Osteoblast (primary cell): ENCODE data around the gene DDX46. TPM values are rescaled to one million over a fixed set of nuclear protein-coding genes. Genes with fewer than 3 reads are reported as not detected.
A peak's percentile ranks its signal among the peaks of the same experiment; 100 is the strongest.
"Not testable (repeated sequence)": the region's sequence is repeated elsewhere in the genome, so short reads cannot be mapped to it uniquely, and the experiment has no call there.

Source experiments
- DNase-seq: peaks from one replicate; pipeline ENCODE4 v3.0.0; 2011; ENCODE audit warnings: low spot score, mixed read lengths; ENCODE audit not compliant: insufficient read length; ENCODE audit errors: missing footprints
- H2AFZ ChIP-seq: 2 replicates; pipeline ENCODE4 v1.6.0; 2011; ENCODE audit warnings: mild to moderate bottlenecking, low read length
- H3K27ac ChIP-seq: 2 replicates; pipeline ENCODE4 v1.5.1; 2011; ENCODE audit warnings: mild to moderate bottlenecking, low read depth, low read length, moderate library complexity
- H3K27me3 ChIP-seq: 2 replicates; pipeline ENCODE4 v1.6.0; 2012; ENCODE audit warnings: mild to moderate bottlenecking, control low read depth, inconsistent platforms, low read length, moderate library complexity; ENCODE audit not compliant: insufficient read depth
- H3K36me3 ChIP-seq: 2 replicates; pipeline ENCODE4 v1.5.1; 2011; ENCODE audit warnings: mild to moderate bottlenecking, low read length, control low read depth, moderate library complexity; ENCODE audit not compliant: insufficient read depth
- H3K4me1 ChIP-seq: 2 replicates; pipeline ENCODE4 v1.5.1; 2011; ENCODE audit warnings: mild to moderate bottlenecking, low read length, control low read depth, moderate library complexity; ENCODE audit not compliant: insufficient read depth
- H3K4me2 ChIP-seq: 2 replicates; pipeline ENCODE4 v1.6.0; 2011; ENCODE audit warnings: mild to moderate bottlenecking, low read length; ENCODE audit not compliant: insufficient read depth
- H3K4me3 ChIP-seq: fragments of 200-600 bp; sonication (generic); 3 replicates; pipeline ENCODE4 v1.5.1; 2012; ENCODE audit warnings: mild to moderate bottlenecking, low read length, inconsistent platforms; ENCODE audit not compliant: insufficient read depth
- H3K79me2 ChIP-seq: 2 replicates; pipeline ENCODE4 v1.6.0; 2012; ENCODE audit warnings: mild to moderate bottlenecking, low read length, control low read depth, inconsistent platforms; ENCODE audit not compliant: insufficient read depth
- H3K9me3 ChIP-seq: 2 replicates; pipeline ENCODE4 v1.5.1; 2011; ENCODE audit warnings: low read depth, low read length, control low read depth
- H4K20me1 ChIP-seq: 2 replicates; pipeline ENCODE4 v1.6.0; 2012; ENCODE audit warnings: mild to moderate bottlenecking, low read length, control low read depth; ENCODE audit not compliant: insufficient read depth
- total RNA-seq: library from RNA; depleted of rRNA; stranded (reverse); fragments of >200 nt; gene quantifications from 2 replicates; pipeline ENCODE4 v1.2.3, GENCODE V29; 2012
- TF ChIP-seq, protein P1 (sequence below): IDR thresholded peaks from 2 replicates; pipeline ENCODE4 v1.5.1; 2011; ENCODE audit warnings: mild to moderate bottlenecking, low read depth, low read length, moderate library complexity; ENCODE audit errors: extremely low read depth

DDX46 gene, protein sequence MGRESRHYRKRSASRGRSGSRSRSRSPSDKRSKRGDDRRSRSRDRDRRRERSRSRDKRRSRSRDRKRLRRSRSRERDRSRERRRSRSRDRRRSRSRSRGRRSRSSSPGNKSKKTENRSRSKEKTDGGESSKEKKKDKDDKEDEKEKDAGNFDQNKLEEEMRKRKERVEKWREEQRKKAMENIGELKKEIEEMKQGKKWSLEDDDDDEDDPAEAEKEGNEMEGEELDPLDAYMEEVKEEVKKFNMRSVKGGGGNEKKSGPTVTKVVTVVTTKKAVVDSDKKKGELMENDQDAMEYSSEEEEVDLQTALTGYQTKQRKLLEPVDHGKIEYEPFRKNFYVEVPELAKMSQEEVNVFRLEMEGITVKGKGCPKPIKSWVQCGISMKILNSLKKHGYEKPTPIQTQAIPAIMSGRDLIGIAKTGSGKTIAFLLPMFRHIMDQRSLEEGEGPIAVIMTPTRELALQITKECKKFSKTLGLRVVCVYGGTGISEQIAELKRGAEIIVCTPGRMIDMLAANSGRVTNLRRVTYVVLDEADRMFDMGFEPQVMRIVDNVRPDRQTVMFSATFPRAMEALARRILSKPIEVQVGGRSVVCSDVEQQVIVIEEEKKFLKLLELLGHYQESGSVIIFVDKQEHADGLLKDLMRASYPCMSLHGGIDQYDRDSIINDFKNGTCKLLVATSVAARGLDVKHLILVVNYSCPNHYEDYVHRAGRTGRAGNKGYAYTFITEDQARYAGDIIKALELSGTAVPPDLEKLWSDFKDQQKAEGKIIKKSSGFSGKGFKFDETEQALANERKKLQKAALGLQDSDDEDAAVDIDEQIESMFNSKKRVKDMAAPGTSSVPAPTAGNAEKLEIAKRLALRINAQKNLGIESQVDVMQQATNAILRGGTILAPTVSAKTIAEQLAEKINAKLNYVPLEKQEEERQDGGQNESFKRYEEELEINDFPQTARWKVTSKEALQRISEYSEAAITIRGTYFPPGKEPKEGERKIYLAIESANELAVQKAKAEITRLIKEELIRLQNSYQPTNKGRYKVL
- total RNA-seq = 20.6 and 26.8 TPM in 2 replicates

DNA sequence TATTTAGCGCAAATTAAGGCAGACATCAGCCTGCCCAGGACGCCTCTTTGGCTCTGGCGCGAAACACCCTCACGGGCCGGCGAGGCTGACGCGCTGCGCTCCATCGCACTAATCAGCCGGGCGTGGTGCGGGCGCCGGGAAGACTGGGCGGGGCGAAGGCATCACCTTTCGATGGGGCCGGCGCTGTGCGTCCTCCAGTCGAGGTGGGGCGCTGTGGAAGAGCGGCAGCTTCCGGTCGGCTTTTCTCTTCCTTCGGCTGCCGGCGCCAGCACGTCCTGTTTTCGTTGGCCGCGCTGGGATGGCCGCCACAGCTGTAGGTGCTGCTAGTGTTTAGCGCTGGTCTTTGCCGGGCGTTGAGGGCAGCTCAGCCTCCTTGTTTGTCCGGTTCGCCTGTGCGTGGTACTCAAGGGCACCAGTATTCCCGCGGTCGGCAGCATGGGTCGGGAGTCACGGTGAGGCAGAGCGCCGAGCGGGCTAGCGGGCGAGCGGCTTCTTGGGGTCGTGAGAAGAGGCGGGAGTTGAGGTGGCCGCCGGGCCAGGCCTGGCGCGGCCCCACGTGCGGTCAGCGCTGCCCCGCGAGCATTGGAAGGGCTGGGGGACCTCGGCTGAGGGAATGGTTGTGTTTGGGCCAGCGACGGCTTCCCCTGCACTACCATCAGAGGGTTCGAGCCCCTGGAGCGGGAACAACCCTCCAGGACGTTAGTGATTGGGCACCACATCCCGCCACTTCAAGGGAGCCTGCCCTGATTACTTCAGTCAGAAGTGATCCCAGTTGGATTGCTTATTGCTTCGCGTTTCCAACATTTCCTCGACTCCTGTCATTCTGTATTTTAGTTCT, at the start of gene DDX46:
Gene DDX46 (plus strand): TSS at position 276 of the 838 bp plus-strand sequence. CDS start 160 bp downstream, at position 436.
- Histone ChIP-seq H2AFZ (peak within 1 kb of the TSS; percentile 99), H3K4me1 (peaks cover 17% of the 10 kb centered on the region), H3K36me3 (peaks cover under 1% of the 10 kb centered on the region), H3K9me3 (no peaks in the 10 kb centered on the region), H3K4me2 (peak within 1 kb of the TSS; percentile 96), H3K79me2 (peaks cover 50% of the 10 kb centered on the region), H4K20me1 (peaks cover 2% of the 10 kb centered on the region), H3K27ac (peak within 1 kb of the TSS; percentile 79), H3K27me3 (no peaks in the 10 kb centered on the region), H3K4me3 (peak within 1 kb of the TSS; percentile 99)
- TF ChIP-seq, protein P1, sequence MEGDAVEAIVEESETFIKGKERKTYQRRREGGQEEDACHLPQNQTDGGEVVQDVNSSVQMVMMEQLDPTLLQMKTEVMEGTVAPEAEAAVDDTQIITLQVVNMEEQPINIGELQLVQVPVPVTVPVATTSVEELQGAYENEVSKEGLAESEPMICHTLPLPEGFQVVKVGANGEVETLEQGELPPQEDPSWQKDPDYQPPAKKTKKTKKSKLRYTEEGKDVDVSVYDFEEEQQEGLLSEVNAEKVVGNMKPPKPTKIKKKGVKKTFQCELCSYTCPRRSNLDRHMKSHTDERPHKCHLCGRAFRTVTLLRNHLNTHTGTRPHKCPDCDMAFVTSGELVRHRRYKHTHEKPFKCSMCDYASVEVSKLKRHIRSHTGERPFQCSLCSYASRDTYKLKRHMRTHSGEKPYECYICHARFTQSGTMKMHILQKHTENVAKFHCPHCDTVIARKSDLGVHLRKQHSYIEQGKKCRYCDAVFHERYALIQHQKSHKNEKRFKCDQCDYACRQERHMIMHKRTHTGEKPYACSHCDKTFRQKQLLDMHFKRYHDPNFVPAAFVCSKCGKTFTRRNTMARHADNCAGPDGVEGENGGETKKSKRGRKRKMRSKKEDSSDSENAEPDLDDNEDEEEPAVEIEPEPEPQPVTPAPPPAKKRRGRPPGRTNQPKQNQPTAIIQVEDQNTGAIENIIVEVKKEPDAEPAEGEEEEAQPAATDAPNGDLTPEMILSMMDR = peak; percentile 73
- DNase-seq = peak; percentile 98

DNA sequence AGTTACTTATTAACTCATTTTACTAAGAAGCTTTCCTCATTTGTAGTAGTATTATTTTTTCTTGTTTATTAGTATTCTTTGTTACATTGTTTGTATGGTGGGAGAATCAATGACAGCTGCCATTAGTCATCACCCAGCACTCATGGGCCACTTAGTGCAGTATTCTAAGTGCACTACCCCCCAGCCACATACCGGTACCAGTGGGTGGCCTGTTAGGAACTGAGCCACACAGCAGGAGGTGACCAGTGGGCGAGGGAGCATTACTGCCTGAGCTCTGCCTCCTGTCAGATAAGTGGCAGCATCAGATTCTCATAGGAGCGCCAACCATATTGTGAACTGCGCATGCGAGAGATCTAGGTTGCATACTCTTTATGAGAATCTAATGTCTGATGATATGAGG, 44.5 kb upstream of the DDX46 start:
- no peak for DNase-seq
- no peaks in the 10 kb centered on the region for H3K9me3 ChIP-seq
- no peaks in the 10 kb centered on the region for H3K79me2 ChIP-seq
- TF ChIP-seq, protein P1 = no peak
- no peak overlapping the region for H3K27ac ChIP-seq
- no peaks in the 10 kb centered on the region for H4K20me1 ChIP-seq
- H3K4me1 ChIP-seq = no peaks in the 10 kb centered on the region
- H3K4me2 ChIP-seq = no peak overlapping the region
- H3K36me3 ChIP-seq = peaks cover 74% of the 10 kb centered on the region
- H2AFZ ChIP-seq = no peak overlapping the region
- no peak overlapping the region for H3K4me3 ChIP-seq
- H3K27me3 ChIP-seq = no peaks in the 10 kb centered on the region

DNA sequence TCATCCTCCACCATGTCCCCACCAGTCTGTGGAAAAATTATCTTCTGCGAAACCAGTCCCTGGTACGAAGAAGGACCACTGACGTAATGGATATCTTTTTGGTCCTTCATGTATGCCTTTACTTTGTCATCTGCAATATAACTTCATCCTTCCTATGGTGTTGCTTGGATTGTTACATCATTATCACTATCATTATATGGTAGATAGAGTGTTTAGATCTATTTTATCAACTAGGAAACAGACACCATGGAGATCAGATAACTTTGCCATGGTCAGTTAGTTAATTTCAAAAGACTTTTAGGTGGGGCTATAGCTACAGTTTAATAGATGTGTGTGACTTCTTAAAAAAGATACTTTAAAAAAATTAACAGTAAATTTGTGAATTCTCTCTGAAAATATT, 44.0 kb upstream of the DDX46 start:
- Histone ChIP-seq H3K36me3 (peaks cover 73% of the 10 kb centered on the region), H2AFZ (no peak overlapping the region), H3K4me2 (no peak overlapping the region), H4K20me1 (no peaks in the 10 kb centered on the region), H3K4me1 (no peaks in the 10 kb centered on the region), H3K27ac (no peak overlapping the region), H3K27me3 (no peaks in the 10 kb centered on the region), H3K4me3 (no peak overlapping the region), H3K79me2 (no peaks in the 10 kb centered on the region), H3K9me3 (no peaks in the 10 kb centered on the region)
- no peak for DNase-seq
- TF ChIP-seq, protein P1 = no peak

GRCh38 chr5:134715466-134715865, 43.1 kb upstream of the DDX46 start:
- DNase-seq, H3K4me1 ChIP-seq, H3K79me2 ChIP-seq, H3K27ac ChIP-seq, H2AFZ ChIP-seq, H3K9me3 ChIP-seq, H4K20me1 ChIP-seq, H3K4me2 ChIP-seq, H3K4me3 ChIP-seq, H3K27me3 ChIP-seq: not testable (repeated sequence)
- peaks cover 71% of the 10 kb centered on the region for H3K36me3 ChIP-seq
